Superior temporal gyrus (tissue), 1 donor: ENCODE results near the gene AFG1L.
"Not testable (repeated sequence)": the region's sequence is repeated elsewhere in the genome, so short reads cannot be mapped to it uniquely, and the experiment has no call there.

Experiments used
- DNase-seq: peaks from one replicate; pipeline ENCODE4 v3.0.0-alpha.2; 2016; ENCODE audit errors: extremely low spot score

The AFG1L gene

GRCh38 chr6:108288742-108289141 lies 6.1 kb upstream of the AFG1L start:
- DNase-seq, result no peak

DNA sequence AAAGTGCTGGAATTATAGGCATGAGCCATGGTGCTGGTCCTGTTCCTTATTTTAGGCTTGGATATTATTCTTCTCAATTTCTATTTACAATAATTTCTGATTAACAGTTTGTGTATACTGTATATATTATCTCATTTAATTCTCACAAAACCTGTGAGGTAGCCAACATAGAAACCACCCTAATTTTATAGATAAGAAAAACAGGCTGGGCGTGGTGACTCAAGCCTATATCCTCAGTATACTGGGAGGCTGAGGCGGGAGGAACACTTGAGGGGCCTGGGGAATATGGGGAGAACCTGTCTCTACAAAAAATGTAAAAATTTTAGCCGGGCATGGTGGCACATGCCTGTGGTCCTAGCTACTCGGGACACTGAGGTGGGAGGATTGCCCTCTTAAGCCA lies 3.8 kb upstream of the AFG1L start:
- no peak for DNase-seq

DNA sequence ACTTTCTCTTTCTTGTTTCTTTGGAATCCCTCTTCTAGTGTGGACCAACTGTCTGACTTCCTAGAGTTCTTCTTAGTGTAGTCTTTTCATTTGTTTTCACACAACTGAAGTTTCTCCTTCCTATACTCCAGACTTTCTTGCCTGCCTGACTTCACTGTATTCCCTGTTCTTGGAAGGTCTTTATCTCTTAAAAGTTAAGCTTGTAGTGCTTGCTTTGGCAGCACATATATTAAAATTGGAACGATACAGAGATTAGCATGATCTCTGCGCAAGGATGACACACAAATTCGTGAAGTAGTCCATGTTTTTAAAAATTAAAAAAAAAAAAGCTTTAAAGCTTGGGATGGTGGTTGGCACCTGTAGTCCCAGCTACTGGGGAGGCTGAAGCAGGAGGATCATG lies 2.3 kb upstream of the AFG1L start:
- DNase-seq, result not testable (repeated sequence)

DNA sequence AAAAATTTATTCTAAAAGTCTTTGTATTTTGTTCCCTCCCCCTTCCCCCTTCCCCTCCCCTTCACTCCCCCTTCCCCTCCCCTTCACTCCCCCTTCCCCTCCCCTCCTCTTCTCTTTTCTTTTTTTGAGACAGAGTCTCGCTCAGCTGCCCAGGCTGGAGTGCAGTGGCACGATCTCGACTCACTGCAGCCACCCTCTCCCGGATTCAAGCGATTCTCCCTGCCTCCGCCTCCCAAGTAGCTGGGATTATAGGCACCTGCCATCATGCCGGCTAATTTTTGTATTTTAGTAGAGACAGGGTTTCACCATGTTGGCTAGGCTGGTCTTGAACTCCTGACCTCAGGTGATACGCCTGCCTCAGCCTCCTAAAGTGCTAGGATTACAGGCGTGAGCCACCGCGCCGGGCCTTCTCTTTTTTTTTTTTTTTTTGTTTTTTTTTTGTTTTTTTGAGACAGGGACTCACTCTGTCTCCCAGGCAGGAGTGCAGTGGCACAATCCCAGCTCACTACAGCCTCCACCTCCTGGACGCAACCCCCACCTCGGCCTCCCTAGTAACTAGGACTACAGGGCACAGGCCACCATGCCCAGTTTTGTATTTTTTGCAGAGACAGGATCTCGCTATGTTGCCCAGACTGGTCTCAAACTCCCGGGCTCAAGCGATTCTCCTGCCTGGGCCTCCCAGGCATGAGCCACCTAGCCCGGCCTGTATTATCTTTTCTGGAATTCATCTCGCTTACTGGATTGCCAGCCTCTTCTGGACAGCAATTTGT lies 1.1 kb upstream of the AFG1L start:
- no peak for DNase-seq

- no peak for DNase-seq
Observed at GRCh38 chr6:108294297-108294726, 542 bp upstream of the AFG1L start.

GRCh38 chr6:108295676-108296075 lies 822 bp downstream of the AFG1L start:
- DNase-seq, result no peak

DNA sequence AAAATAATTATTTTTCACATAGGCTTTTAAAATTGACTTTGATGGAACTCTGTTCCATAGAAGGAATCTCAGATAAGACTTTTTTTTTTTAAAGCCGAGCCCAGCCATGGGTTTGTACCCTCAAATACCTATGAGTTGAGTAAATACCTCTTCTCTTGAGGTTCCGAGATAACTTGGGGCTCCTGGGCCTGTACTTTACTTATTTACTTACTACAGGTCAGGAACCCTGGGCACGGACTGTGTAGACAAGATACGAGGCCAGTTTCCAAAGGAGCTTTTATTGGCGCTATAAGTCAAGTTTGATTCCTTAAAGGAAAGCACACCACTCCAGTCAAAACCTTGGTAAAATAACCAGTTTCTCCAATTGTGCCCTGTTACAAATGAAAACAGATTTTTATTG lies 7.5 kb downstream of the AFG1L start:
- DNase-seq, result no peak

- no peak for DNase-seq
Observed at GRCh38 chr6:108304646-108305045, 9.8 kb downstream of the AFG1L start.

GRCh38 chr6:108308641-108309040 lies 13.8 kb downstream of the AFG1L start:
- DNase-seq, result not testable (repeated sequence)

GRCh38 chr6:108309844-108310243 lies 15.0 kb downstream of the AFG1L start:
- no peak for DNase-seq

GRCh38 chr6:108312605-108313004 lies 17.8 kb downstream of the AFG1L start:
- no peak for DNase-seq

DNA sequence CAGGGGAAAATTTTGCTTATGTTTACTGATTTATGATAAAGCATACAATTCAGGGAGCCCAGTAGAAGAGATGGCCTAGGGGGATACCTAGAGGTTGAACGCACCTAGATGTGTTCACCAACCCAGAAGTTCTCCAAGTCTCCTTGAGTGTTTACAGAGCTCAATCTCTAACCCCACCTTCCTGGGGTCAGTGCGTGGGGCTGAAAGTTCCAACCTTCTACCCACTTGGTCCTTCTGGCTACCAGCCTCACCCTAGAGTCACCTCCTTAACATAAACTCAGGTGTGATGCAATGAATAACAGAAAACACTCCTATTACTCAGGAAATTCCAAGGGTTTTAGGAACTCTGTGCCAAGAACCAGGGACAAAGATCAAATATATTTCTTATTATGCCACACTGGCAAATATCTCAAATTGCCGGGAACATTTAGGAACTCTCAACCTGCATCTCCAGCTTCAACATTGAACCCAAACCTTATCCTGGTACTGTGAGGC lies 26.4 kb downstream of the AFG1L start:
- no peak for DNase-seq

- no peak for DNase-seq
Observed at GRCh38 chr6:108322728-108323127, 27.9 kb downstream of the AFG1L start.

DNA sequence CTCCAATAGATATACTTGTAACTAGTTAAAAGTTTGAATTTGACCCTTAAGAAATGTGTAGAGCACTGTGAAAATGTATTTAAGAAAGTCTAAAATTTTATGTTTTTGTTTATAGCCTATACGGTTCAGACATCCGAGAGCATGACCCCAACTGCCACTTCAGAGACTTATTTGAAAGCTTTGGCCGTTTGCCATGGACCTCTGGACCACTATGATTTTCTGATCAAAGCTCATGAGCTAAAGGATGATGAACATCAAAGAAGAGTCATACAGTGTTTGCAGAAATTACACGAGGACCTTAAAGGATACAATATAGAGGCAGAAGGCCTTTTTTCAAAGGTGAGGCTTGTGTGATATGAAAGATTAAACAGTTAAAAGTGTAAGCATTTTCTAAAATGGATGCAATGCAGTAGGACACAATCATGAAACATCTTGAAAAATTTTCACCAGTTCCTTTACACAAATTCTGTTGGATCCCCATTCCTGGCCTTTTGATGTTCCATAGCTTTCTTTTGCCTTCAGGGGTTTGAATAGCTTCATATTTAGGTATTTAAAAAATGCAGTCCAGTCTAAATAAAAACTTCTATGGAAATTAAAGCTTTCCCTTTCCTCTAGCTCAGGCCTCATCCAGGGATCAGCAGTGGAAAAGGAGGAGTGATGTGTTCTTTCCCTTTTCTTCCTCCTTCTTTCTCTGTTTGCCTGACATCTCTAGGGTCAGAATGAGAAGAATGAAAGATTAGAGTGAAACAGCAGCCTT lies 29.0 kb downstream of the AFG1L start:
- no peak for DNase-seq

- not testable (repeated sequence) for DNase-seq
Observed at GRCh38 chr6:108330221-108330785, 35.4 kb downstream of the AFG1L start.

GRCh38 chr6:108330806-108331205 lies 36.0 kb downstream of the AFG1L start:
- no peak for DNase-seq

- DNase-seq, result no peak
Observed at GRCh38 chr6:108331982-108332381, 37.1 kb downstream of the AFG1L start.

GRCh38 chr6:108336971-108337370 lies 42.1 kb downstream of the AFG1L start:
- DNase-seq, result no peak

- DNase-seq, result no peak
Observed at GRCh38 chr6:108337721-108338120, 42.9 kb downstream of the AFG1L start.

GRCh38 chr6:108341372-108341771 lies 46.5 kb downstream of the AFG1L start:
- no peak for DNase-seq

DNA sequence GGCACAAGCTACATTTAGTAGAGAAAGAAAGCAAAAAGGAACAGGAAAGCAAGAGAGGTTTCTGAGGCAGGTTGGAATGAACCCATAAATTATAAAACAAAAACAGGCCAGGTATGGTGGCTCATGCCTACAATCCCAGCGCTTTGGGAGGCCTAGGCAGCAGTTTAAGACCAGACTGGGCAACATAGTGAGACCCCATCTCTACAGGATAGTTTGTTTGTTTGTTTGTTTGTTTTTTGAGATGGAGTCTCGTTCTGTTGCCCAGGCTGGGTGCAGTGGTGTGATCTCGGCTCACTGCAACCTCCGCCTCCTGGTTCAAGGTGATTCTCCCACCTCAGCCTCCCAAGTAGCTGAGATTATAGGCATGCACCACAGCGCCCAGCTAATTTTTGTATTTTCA lies 49.0 kb downstream of the AFG1L start:
- no peak for DNase-seq

GRCh38 chr6:108348655-108349349 lies 53.9 kb downstream of the AFG1L start:
- no peak for DNase-seq
